DMS53 treated with DMSO at 0.1 percent for 48 hours (cell line): ENCODE measurements around the gene SEC11A.
A peak's percentile ranks its signal among the peaks of the same experiment; 100 is the strongest.

Experiments used
- DNase-seq: peaks from one replicate; lab custom pipeline; 2025; ENCODE audit not compliant: unreplicated experiment; lab: John Stamatoyannopoulos, UW

SEC11A gene

DNA sequence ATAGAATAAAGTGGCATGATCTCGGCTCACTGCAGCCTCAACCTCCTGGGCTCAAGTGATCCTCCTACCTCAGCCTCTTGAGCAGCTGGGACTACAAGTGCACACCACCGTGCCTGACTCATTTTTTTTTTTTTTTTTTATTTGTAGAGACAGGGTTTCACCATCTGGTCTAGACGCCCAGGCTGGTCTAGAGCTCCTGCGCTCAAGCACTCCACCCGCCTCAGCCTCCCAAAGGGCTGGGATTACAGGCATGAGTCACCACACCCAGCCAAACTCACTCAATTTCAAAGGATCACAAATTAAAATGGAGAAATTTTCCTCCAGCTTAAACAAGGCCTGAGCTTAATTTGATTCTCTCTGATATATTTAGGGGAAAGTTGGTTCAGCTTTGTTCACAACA lies 30.6 kb downstream of the SEC11A start:
- DNase-seq, result peak; percentile 33

DNA sequence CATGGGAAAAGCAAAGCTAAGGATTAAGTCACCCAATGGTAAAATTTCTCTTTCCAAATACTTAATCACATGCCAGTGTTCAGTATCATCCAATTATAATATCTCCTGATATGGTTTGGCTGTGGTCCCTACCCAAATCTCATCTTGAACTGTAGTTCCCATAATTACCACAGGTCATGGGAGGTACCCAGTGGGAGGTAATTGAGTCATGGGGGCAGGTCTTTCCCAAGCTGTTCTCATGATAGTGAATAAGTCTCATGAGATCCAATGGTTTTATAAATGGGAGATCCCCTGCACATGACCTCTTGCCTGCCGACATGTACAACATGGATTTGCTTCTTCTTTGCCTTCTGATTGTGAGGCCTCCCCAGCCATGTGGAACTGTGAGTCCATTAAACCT lies 31.8 kb downstream of the SEC11A start:
- no peak for DNase-seq

DNA sequence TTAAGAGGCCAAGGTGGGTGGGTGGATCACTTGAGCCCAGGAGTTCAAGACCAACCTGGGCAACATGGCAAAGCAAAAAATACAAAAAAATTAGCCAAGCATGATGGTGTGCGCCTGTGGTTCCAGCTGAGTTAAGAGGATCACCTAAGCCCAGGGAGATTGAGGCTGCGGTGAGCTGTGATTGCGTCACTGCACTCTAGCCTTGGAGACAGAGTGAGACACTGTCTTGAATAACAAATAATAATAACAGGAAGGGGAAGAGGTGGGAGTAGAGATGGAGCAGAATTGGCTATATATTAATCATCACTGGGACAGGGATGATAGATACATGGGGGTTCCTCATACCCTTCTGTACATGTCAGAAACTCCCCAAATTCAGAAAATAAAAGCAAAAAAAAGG lies 34.1 kb downstream of the SEC11A start:
- DNase-seq, result no peak

DNA sequence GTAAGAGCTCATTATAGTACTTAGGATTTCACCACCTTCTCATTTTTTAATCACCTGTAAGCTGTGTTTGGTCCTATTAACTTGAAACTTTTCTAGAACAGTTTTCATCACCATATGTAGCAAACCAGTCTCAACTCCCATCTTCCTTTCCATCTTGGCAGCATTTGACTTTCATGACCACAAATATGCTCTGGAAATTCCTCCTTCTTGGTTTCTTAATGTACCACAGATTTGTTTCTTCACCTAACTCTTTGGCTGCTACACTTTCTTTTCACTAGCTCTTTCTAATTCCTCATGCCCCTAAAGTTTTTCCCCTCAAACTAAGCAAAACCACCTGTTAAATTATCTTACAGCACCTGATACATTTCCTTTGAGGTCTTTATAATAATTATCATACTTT lies 44.7 kb downstream of the SEC11A start:
- no peak for DNase-seq

DNA sequence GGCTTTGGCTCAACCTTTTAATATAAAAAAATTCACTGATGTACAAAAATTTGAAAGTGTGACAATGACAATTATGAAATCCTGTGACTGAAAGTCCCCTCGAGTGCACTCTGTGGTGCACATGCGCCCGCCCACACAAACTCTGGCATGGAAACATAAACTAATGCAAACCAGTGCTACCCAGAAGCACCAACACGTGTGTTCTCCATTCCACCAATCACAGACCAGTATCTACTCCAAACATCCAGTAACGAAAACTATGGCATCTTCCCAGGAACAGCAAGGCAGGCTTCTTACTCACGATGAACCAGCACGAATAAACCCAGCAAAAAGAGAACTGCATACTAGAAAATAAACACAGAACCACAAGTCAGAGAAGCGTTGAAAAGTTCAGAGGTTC lies 46.2 kb downstream of the SEC11A start:
- DNase-seq, result no peak

DNA sequence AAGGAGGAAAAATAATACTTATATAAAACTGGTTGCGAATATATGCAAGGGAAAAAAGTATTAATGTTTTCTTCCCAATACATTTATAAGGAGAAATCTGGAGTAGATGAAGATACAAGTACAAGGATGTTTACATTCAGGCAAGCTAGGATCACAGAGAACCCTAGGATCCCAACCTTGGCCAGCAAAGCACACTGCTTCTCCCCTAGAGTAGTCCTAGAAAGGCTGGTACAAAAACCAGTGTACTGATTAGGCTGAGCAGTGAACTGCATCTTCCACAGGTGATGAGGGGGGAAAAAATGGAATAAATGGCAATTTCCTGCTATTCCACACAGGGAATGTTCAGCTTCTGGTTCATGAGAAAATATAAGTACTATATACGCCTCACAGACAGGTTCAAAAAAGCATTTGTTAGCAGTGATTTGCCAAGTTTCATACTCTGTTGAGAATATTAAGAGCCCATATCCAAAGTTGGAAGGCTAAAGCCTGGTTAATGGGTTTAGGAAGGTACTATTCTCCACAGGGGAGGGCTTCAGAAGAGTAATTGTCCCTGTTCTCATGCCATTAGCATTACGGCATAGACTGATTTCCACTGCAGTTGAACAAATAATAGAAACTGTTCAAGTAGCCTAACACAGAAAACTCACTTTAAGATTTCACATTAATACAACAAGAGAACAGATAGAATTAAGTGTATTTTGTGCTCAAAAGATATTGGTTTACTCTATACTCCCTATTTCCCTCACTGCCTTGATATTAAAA lies 47.5 kb downstream of the SEC11A start:
- DNase-seq, result no peak

DNA sequence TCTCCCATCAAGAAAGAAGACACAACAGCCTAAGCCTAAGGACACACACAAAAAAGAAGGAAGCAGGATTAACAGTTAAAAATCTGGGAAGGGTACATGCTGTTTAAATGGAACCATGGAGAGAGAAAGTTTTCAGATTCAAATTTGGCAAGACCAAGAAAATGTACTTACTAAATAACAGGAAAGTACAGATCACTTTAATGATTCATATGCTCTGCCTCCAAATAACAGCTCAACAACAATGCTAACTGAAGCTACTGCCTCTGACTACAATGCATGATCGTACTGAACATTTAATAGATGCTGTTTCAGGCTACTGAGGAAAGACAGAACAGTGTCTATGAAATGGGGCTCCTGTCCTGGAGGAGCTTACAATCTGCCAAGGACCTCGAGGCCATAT lies 49.6 kb downstream of the SEC11A start:
- DNase-seq, result no peak

DNA sequence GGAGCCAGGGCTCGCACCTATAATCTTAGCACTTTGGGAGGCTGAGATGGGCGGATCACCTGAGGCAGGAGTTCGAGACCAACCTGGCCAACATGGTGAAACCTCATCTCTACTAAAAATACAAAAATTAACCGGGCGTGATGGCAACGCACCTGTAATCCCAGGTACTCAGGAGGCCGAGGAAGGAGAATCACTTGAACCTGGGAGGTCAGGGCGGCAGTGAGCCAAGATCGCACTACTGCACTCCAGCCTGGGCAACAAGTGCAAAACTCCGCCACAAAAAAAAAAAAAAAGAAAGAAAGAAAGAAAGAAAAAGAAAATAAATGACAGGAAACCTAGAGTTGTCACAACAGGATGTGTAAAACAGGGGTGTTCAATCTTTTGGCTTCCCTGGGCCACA lies 54.9 kb downstream of the SEC11A start:
- DNase-seq, result no peak

DNA sequence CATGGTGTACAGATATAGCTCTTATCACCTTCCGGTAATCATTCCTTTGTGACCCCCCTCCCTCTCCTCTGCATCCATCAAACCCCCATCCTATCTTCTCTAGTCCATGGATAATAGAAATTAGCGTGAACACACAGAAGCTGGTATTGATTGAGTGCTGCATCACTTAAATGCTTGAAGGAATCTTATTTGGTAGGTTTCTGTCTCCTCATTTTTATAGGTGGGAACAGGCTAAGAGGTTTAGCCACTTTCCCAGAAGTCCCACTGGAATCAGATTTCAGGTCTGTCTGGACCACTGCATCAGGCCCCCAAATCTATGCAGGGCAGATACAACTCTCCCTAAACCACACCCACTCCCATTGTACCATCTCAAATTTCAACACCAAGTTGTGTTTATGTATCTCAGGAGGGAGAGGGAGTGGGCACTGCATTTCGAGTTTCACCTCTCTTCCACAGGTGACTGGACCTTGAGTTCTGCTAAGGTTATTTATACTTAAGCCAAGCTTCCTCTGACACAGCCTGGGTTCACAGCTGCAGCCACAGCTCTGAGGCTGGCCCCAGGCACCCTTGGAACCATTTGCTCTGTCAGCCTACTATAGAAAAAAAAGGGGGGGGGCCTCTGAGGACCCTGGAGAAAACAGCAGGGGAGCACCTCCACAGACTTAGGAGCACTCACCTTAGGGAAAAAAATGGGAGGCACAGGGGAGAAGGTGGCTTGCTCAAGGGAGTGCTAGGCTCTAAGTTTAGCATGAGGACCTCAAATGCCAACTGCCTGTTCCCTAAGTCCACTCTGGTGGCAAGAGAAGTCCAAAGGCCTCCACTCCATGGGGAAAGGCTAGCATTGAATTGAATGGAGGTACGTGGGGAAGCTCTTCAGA lies 55.8 kb downstream of the SEC11A start:
- no peak for DNase-seq

DNA sequence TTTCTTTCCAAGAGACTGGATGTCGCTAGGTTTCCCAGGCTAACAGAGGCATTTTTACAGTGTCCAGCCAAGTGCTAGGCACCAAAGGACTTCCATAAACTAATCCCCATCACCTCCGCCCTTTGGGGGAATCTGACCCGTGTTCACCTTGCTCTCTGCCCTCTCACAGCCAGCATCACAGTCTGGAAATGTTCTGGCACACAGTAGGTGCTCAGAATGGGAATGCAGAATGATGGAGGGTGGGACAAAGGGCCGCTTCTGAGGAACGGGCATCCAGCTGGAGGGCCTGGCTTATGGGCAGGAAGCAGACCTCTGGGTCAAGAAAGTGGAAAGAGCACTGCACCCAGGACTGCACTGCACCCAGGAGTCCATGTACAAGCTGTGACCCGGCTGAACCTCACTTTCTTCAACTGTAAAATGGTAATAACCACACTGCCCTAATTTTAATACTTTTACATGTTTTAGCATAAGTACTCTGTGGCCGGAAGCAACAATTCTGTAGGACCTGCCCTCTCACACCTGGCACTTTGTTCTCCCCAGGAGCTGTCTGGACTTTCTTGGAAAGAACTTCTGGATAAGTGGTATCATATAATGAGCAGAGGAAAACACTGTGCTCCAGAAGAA lies 57.0 kb downstream of the SEC11A start:
- DNase-seq, result no peak

DNA sequence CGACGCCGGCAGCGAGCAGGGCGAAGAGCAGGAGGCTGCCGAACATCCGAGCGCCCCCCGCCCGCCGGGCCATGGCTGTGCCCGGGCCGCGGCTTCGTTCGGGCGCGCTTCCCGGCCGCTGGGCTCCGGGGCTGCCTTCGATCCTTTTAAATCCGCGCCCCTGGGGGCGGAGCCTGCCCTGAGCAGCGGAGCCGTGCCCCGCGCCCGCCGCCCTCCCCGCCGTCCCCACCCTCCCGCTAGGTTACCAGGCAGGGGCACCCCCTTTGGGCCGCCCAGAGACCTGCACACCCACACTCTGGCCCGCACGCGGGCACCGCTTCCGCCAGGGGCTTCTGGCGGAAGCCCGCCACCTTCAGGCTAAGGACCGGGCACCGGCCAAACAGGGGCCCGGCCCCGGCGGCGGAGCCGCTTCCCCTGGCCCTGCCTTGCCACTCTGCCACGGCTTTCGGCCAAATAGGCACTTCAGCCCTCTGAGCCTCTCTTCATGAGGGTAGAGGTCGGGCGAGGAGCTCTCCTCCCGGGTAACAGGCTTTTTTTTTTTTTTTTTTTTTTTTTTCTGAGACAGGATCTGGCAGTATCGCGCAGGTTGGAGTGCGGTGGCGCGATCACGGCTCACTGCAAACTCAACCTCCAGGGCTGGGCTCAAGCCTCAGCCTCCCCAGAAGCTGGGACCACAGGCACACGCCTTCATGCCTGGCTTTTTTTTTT lies 57.7 kb downstream of the SEC11A start, which contains the start of gene NMB:
NMB (minus strand) TSS at position 120 of the 708 bp plus-strand sequence; CDS start at position 73, 47 bp downstream.
- DNase-seq, result peak; percentile 40

DNA sequence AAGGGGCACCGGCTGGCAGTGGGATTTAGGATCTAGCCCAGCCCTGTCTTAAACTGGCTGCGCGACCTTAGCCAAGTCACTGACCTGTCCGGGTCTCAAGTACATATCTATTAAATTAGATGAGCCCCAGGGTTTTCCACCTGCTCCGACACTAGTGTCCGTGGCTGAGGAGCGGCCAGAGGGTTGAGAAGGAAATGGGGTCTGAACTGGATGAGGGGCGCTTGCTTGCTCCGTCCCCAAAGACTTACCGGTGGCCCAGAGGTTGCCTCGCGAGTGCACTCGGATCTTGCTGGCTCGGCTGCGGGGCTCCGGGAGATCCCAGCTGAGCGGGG lies 58.2 kb downstream of the SEC11A start:
- no peak for DNase-seq

DNA sequence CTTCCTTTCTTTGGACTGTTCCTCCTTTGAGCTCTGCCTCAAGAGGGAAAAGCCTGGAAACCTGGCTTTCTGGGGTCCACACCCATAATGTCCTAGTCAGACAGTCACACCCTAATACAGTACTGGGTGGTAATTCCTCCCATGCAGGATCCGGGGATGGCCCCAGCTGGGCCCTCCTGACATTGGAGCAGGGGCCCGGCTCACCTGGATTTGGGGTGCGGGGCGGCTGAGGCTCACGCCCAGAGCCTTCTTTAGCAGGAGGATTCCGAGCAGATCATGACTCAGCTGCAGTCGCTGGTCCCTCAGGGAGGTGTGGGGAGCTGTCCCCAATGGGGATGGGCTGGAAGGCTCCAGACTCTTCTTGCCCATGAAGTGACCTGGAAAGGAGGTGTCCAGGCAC lies 59.0 kb downstream of the SEC11A start:
- DNase-seq, result no peak

DNA sequence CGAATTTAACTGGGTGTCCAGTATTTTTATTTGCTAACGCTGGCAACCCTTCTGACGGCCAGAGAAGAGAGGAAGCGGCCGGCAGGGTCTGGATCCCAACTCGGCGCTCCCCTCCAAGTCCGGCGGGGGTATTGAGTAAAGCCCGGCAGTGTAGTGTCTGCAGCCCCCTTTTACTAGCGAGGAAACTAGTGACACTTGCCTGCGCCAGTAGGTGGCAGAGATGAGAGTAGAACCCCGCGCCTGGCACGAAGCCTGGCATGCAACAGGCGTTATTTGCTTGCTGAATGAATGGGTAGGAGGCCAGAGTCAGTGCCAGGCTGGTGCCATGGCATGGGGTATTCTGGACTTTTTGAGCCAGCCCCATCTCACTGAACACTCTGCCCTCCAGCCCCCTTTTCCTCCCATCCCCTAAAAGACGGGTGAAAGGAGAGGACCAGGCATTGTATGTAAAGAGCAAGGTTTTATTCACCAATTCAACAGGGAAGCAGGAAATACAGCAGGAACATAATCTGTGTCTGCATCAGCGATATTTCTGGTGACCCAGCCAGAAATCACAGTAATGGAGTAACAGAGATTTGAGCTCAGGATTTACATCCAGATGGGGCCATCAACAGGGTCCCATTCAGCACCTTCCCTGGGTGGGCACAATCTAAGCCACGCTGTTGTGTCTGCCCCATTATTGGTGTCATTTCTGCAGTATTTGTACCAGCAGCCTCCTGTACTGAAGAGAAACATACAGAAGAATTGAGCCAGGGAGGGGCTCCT lies 61.1 kb downstream of the SEC11A start:
- DNase-seq, result peak; percentile 45

DNA sequence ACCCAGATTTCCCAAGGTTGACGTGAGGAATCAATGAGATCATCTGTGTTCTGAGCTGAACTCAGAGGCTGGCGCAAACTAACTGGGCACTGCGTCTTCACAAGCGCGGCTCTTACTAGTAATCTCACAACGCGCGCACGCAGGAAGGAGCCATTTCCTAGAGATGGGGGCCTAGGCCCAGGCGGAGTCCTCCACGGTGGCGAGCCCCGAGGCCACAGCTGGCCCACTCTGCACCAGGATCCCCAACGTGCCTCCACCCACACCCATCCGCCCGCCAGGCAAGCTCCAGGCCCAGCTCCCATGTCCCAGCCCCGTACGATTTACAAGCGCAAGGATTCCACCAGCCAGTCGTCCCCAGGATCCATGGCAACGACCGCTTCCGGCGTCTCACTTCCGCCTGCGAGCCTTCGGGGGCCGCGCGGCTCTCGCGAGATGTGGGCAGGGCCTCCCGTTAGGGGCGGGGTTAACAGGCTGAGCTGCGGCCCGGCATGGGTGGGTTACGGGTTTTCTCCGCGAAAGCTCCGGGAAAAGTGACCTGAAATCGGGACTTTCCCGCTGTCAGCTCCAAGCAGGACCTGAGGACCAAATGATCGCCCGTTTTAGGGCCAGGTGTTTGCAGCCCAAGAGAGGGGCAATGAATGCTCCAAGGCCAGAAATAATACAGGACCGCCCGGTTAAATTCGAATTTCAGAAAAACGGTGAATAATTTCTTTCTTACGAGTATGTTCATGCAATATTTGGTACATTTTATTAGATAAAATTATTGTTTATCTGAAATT lies 61.8 kb downstream of the SEC11A start, which contains the start of gene WDR73:
WDR73 (minus strand) TSS at position 374 of the 779 bp plus-strand sequence; CDS start at position 365, 9 bp downstream.
- peak; percentile 60 for DNase-seq

DNA sequence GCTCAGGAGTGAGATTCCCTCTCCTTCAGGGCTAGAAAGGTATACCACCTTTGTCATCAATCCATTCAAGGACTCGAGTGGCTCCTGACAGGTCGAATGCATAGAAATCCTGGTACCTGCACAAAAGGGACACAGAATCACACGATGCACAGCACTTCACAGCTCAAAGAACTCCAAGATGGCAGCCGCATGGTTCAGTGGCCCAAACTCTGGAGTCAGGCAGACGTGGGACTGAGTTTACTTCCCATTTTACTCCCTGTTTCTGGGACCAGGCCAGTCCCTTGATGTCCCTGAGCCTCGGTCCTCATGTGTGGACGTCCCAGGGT lies 62.4 kb downstream of the SEC11A start:
- no peak for DNase-seq

DNA sequence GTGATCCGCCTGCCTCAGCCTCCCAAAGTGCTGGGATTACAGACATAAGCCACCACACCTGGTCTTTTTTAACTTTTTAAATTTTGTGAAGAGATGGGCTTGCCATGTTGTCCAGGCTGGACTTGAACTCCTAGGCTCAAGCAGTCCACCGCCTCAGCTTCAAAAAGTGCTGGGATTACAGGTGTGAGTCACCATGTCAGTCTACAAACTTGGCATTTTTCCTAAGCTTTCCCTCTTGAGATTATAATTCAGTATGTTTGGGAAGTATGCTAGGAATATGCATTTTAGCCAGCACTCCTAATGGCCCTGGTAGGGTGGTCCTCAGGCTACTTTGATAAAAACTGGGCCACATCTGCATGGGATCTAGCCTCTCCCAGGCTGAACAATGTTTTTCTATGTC lies 66.2 kb downstream of the SEC11A start:
- DNase-seq, result no peak

DNA sequence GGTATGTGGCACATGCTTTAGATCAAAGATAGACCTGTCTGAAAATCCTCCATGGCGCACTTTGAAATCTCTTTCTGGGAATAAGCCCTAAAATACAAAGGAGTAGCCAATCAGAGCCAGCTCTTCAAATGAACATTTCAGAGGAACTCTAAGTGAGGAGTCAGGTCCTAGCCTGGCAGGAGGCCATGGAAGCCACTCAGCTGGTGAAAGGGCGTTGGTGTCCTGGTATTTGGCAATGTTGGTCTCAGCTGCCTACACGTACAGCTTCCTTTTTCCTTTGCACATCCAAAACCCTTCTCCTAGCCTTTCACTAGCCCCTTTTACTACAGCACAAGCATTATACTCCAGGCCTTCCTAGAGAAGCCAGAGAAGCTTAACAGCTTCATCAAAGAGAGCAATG lies 67.4 kb downstream of the SEC11A start:
- no peak for DNase-seq

DNA sequence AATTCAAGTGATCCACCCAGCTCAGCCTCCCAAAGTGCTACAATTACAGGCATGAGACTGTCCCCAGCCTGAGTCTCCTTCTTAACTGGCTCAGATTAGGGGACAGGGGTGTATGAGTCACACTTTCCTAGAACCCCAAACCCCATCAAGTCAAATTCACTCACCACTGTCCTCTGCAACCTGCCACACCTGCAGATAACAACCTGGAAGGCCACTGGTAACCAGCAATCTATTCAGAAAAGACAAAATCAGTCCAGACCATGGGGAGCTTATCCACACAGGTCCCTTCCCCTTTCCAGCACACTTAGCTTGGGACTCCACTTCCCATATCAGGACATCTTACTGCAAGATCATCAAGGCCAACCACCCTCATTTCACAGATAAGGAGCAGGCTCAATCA lies 68.2 kb downstream of the SEC11A start:
- no peak for DNase-seq

DNA sequence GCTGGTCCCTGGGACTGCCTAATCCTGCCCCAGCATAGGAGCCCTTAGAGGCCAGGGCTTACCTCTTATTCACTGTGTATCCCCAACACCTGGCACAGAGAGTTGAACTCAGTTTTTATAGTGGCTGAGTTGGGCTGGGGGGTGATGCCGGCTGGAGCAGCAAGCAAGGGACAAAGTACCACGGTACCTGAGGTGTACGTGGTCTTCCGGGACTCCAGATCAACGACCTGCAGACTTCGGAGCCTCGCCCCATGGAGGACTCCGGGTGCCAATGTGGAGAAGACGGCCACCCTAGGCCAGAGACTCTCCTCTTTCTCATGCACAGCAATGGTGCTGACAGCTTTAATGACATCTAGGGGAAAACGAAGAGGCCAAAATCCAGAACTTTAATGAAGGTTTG lies 69.9 kb downstream of the SEC11A start:
- DNase-seq, result no peak
